Aorta (tissue), 5 donors: ENCODE measurements around the gene FOLR1. TPM values are rescaled to one million over a fixed set of nuclear protein-coding genes. Genes with fewer than 3 reads are reported as not detected.
"Not testable (repeated sequence)": the region's sequence is repeated elsewhere in the genome, so short reads cannot be mapped to it uniquely, and the experiment has no call there.

ENCODE experiments used
- ATAC-seq: fragments of 200-7000 bp; cut with Tn5 transposase; one replicate; pipeline ENCODE4 v1.9.1; 2022; ENCODE audit warnings: moderate library complexity; ENCODE audit not compliant: low FRiP score
- DNase-seq, 2 donors: peaks; one replicate each; pipeline ENCODE4 v3.0.0-alpha.2; 2020
- H3K27ac ChIP-seq, 2 donors: one replicate each; pipeline ENCODE4 v1.5.1; 2013; ENCODE audit warnings: low read length in 2 of 2, mild to moderate bottlenecking in 2 of 2, moderate library complexity in 2 of 2, control low read depth in 1 of 2, inconsistent platforms in 1 of 2, low read depth in 1 of 2
- H3K27me3 ChIP-seq, 2 donors: one replicate each; pipeline ENCODE4 v1.6.1; 2013; ENCODE audit warnings: control low read depth in 1 of 2, low read length in 1 of 2, mild to moderate bottlenecking in 1 of 2, moderate library complexity in 1 of 2; ENCODE audit not compliant: insufficient read depth in 2 of 2, control insufficient read depth in 1 of 2
- H3K36me3 ChIP-seq, 2 donors: one replicate each; pipeline ENCODE4 v1.6.1; 2013; ENCODE audit warnings: control low read depth in 1 of 2, low read length in 1 of 2, mild to moderate bottlenecking in 1 of 2; ENCODE audit not compliant: insufficient read depth in 2 of 2, control insufficient read depth in 1 of 2
- H3K4me1 ChIP-seq, 2 donors: one replicate each; pipeline ENCODE4 v1.6.1; 2013; ENCODE audit warnings: low read length in 2 of 2, control low read depth in 1 of 2, mild to moderate bottlenecking in 1 of 2, moderate library complexity in 1 of 2; ENCODE audit not compliant: insufficient read depth in 2 of 2, control insufficient read depth in 1 of 2
- H3K4me3 ChIP-seq, 2 donors: one replicate each; pipeline ENCODE4 v1.5.1; 2013; ENCODE audit warnings: low read length in 2 of 2, control low read depth in 1 of 2, mild to moderate bottlenecking in 1 of 2
- H3K9me3 ChIP-seq: one replicate; pipeline ENCODE4 v1.6.1; 2013; ENCODE audit warnings: mild to moderate bottlenecking, low read length; ENCODE audit not compliant: control insufficient read depth
- WGBS, 2 donors: extraction: QIAGEN DNeasy Blood & Tissue Kit; methylation state at CpG; one replicate each; pipeline ENCODE4 v1.1.7; 2013; 5-methylcytosine and 5-hydroxymethylcytosine counted together
- intact Hi-C, 2 donors: fragments of 100-400 bp; cut with DNase I; formaldehyde crosslinking; loops; one replicate each; pipeline versions ENCODE4 v1.14.2 to v1.15.0; 2022
- polyA plus RNA-seq, 2 donors: library from polyadenylated mRNA; stranded (reverse); fragments of 200-250 nt; gene quantifications; one replicate each; pipeline ENCODE4 v1.2.3, GENCODE V29; 2013
- total RNA-seq, 2 donors: library from RNA; stranded (reverse); fragmentation: NEBNext Ultra II Directional; extraction: Animal tissue kit (Norgen Biotek cat#: 25700); gene quantifications; one replicate each; pipeline ENCODE4 v1.2.1, GENCODE V29; 2021
- donor health status: healthy with polysubstance abuse.
- donor health status: Bipolar disorder and iron deficiency.
- donor health status: DM: no; HTN: no; CAD: no.
- donor health status: DM: no; HTN: no; CAD: no.
- donor health status: DM: yes; HTN: yes; CAD: no.

The FOLR1 gene
- total and polyA plus RNA-seq, 4 donors = not detected

DNA sequence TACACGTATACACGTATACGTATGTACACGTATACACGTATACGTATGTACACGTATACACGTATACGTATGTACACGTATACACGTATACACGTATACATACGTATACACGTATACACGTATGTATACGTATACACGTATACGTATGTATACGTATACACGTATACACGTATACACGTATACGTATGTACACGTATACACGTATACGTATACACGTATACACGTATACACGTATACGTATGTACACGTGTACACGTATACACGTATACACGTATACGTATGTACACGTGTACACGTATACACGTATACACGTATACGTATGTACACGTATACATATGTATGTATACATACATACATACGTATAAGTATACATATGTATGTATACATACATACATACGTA, 9.5 kb downstream of the FOLR1 start:
- H3K27ac ChIP-seq, H3K27me3 ChIP-seq, ATAC-seq, H3K9me3 ChIP-seq, H3K4me1 ChIP-seq, H3K36me3 ChIP-seq, intact Hi-C loops, H3K4me3 ChIP-seq, DNase-seq: not testable (repeated sequence)
- 87 to 94% methylated on average over 33 to 42 of the region's 43 CpGs for WGBS, 2 donors

DNA sequence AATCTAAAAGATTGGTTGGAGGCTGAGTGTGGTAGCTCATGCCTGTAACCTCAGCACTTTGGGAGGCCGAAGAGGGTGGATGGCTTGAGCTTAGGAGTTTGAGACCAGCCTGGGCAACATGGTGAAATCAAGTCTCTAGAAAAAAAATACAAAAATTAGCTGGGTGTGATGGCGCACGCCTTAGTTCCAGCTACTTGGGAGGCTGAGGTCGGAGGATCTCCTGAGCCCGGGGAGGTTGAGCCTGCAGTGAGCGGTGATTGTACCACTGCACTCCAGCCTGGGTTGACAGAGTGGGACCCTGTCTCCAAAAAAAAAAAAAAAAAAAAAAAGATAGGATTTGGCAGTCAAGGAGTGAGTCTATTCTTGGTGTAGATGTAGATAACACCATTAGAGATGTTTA, 10.6 kb downstream of the FOLR1 start:
- no peak for ATAC-seq
- no peaks in the 10 kb centered on the region for H3K9me3 ChIP-seq
- no peaks in the 10 kb centered on the region for H3K4me1 ChIP-seq
- no peak for DNase-seq
- no peaks in the 10 kb centered on the region for H3K27me3 ChIP-seq
- H3K27ac ChIP-seq = no peak overlapping the region
- H3K4me3 ChIP-seq = no peak overlapping the region
- H3K36me3 ChIP-seq = no peaks in the 10 kb centered on the region
- 94 to 96% methylated on average over 6 of the region's 6 CpGs for WGBS, 2 donors
- intact Hi-C loops = no loop called here

DNA sequence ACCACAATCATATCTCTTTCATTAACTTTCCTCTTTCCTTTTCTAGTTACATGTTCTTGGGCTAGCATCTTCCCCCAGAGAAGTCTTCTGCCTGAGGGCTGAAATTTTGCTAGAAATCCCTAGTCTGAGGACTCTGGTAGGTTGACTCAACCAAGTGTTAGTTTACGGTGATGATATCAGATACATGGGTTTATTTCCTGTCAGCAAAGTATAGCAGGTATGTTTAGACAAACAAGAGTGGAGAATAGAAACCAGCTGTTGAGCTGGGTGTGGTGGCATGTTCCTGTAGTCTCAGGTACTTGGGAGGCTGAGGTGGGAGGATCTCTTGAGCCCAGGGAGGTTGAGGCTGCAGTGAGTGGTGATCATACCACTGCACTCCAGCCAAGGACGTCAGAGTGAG, 11.2 kb downstream of the FOLR1 start:
- Histone ChIP-seq H3K4me1 (no peaks in the 10 kb centered on the region), H3K36me3 (no peaks in the 10 kb centered on the region), H3K27me3 (no peaks in the 10 kb centered on the region), H3K27ac (no peak overlapping the region), H3K4me3 (no peak overlapping the region), H3K9me3 (no peaks in the 10 kb centered on the region)
- DNase-seq = no peak
- intact Hi-C loops = no loop called here
- 68 to 87% methylated on average over 2 of the region's 2 CpGs for WGBS, 2 donors
- ATAC-seq = no peak

GRCh38 chr11:72204886-72205285, 12.9 kb downstream of the FOLR1 start:
- intact Hi-C loops = no loop called here
- H3K4me3 ChIP-seq = no peak overlapping the region
- peaks cover 4% of the 10 kb centered on the region for H3K9me3 ChIP-seq
- no peaks in the 10 kb centered on the region for H3K27me3 ChIP-seq
- no peak for ATAC-seq
- DNase-seq = no peak
- H3K4me1 ChIP-seq = no peaks in the 10 kb centered on the region
- H3K27ac ChIP-seq = no peak overlapping the region
- H3K36me3 ChIP-seq = no peaks in the 10 kb centered on the region

DNA sequence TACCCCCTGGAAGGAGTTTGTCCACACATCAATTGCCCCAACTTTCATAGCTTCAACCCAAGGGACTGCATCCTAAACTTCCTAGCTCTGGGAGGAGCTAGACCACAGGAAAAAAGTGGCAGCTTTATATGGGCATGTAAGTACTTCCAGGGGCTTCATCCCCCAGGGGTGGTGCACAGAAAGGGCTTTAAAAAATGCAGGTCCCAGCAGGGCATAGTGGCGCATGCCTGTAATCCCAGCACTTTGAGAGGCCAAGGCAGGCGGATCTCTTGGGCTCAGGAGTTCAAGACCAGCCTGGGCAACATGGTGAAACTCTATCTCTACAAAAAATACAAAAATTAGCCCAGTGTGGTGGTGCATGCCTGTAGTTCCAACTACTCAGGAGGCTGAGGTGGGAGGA, 14.9 kb downstream of the FOLR1 start:
- DNase-seq, H3K27me3 ChIP-seq, H3K4me1 ChIP-seq, ATAC-seq, H3K36me3 ChIP-seq, H3K27ac ChIP-seq, intact Hi-C loops, H3K4me3 ChIP-seq, H3K9me3 ChIP-seq: not testable (repeated sequence)
- WGBS, 2 donors = 93 to 100% methylated on average over 2 of the region's 2 CpGs

DNA sequence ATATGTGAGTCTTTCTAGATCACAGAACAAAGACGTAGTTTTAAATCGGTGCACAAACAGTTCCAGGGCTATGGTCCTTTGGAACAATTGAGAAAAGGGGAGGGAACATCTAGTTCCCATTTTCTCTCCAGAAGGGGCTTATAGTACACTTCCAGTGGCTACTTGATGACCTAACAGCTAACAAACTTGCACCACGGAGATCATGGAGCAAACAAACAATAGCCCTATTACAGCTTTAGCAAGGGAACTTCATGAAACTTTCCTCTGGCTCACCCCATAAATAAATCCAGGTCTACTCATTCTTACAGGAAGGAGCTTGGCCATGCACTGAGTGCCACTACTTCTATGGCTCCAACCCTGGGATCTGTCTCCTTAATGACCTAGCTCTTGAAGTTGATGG, 16.3 kb downstream of the FOLR1 start:
- 71 to 80% methylated on average over 3 of the region's 3 CpGs for WGBS, 2 donors
- ATAC-seq = no peak
- Histone ChIP-seq H3K36me3 (no peaks in the 10 kb centered on the region), H3K9me3 (peaks cover 4% of the 10 kb centered on the region), H3K4me3 (no peak overlapping the region), H3K4me1 (no peaks in the 10 kb centered on the region), H3K27me3 (no peaks in the 10 kb centered on the region), H3K27ac (no peak overlapping the region)
- DNase-seq = no peak
- intact Hi-C loops = no loop called here

DNA sequence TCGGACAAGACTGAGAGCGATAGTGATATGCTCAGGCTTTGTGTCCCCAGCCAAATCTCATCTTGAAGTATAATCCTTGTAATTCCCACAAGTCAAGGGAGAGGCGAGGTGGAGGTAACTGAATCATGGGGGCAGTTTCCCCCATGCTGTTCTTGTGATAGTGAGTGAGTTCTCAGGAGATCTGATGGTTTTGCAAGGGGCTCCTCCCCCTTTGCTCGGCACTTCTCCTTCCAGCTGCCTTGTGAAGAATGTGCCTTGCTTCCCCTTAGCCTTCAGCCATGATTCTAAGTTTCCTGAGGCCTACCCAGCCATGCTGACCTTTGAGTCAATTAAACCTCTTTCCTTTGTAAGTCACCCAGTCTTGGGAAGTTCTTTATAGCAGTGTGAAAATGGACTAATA, 17.2 kb downstream of the FOLR1 start:
- WGBS, 2 donors = 78 to 80% methylated on average over 4 of the region's 4 CpGs
- no peak for ATAC-seq
- Histone ChIP-seq H3K27ac (no peak overlapping the region), H3K27me3 (no peaks in the 10 kb centered on the region), H3K36me3 (no peaks in the 10 kb centered on the region), H3K4me3 (no peak overlapping the region), H3K9me3 (peaks cover 4% of the 10 kb centered on the region), H3K4me1 (no peaks in the 10 kb centered on the region)
- intact Hi-C loops = no loop called here
- DNase-seq = peak in 1 of 2 donors; percentile 44

DNA sequence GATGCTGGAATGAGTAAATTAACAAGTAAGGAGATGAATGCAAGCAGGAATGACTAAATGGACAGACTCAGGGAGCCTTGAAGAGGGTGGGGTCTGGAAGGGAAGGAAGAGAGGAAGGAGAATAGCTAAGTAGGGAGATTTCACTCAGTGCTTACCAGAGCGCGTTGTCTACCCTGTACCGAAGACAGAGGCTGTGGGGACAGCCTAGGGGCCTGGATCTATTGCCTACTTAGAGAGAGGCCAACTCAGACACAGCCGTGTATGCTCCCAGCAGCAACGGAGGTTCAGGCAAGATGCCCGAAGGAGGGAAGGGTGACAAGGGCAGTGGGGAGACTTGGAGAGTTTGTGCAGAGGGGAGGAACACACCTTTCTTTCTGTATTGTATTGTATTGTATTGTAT, 24.7 kb downstream of the FOLR1 start, which contains the start of gene FOLR2:
FOLR2 (plus strand) TSS at position 157 of the 400 bp plus-strand sequence. CDS start 1,791 bp downstream, outside the sequence.
- H3K36me3 ChIP-seq = no peaks in the 10 kb centered on the region
- H3K27me3 ChIP-seq = no peaks in the 10 kb centered on the region
- no peaks in the 10 kb centered on the region for H3K4me1 ChIP-seq
- intact Hi-C loops = no loop called here
- DNase-seq (peak in 1 of 2 donors; percentile 50), ATAC-seq (no peak)
- 87 to 90% methylated on average over 6 of the region's 6 CpGs for WGBS, 2 donors
- H3K9me3 ChIP-seq = no peaks in the 10 kb centered on the region
- H3K27ac ChIP-seq = no peak within 1 kb of the TSS
- no peak within 1 kb of the TSS for H3K4me3 ChIP-seq

DNA sequence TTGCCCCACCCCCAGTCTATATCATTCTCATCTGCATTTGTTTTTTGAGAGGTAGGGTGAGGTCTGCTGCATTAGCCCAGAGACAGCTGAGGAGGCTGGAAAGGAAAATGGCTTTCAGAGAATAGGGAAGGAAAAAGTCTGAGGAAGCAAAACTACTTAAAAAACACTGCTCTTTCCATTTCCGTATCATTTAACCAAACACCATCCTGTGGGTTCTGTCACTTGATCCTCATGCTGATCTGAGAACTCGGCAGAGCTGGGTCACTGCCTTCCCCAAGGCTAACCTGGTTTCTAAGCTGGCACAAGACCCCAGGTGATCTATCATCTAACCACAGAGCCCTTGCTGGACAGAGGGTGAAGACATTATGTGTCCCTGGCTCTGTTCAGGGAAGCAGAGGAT, 25.9 kb downstream of the FOLR1 start:
- Histone ChIP-seq H3K9me3 (no peaks in the 10 kb centered on the region), H3K4me3 (no peak overlapping the region), H3K36me3 (no peaks in the 10 kb centered on the region), H3K4me1 (no peaks in the 10 kb centered on the region), H3K27ac (no peak overlapping the region), H3K27me3 (no peaks in the 10 kb centered on the region)
- WGBS, 2 donors = 23 to 34% methylated on average over 2 of the region's 2 CpGs
- DNase-seq (no peak), ATAC-seq (no peak)
- intact Hi-C loops = no loop called here
